Lower leg skin (tissue), 3 donors: Measurements from ENCODE around the gene WFDC10B.

Experiments used
- CTCF ChIP-seq, 3 donors: fragments of 450-650 bp; IDR thresholded peaks; one replicate each; pipeline ENCODE4 v1.5.1; 2016; ENCODE audit warnings: antibody characterized with exemption in 3 of 3, mild to moderate bottlenecking in 3 of 3, moderate library complexity in 2 of 3
- POLR2A ChIP-seq, 2 donors: fragments of 450-650 bp; IDR thresholded peaks; one replicate each; pipeline ENCODE4 v1.6.1; 2016 to 2017; ENCODE audit warnings: antibody characterized with exemption in 2 of 2, mild to moderate bottlenecking in 1 of 2, moderate library complexity in 1 of 2

DNA sequence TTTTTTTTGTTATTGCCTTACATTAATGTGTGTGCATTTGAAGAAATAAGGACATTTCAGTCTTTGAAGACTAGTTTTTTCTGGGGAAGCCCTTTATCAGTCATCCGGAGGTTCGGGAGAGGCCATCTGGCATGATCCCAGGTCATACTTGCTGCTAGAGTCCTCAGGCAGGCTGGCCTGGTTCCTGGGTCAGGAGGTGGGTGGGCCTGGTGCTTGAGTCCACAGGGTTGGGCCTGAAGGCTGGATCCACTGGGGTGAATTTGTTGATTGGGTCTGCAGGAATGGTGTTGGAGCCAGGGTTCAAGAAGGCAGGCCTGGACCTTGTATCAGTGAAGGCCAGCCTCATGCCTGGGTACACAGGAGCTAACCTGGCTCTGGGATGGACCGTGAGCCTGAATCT is 57.9 kb downstream of the WFDC10B start:
- TF ChIP-seq CTCF (IDR thresholded peaks at IDR 0.05) (no peak), POLR2A (IDR thresholded peaks at IDR 0.05) (no peak)
